Neuronal stem cell (in vitro differentiated cells): ENCODE measurements around the gene SEC24C.

Experiments
- DNase-seq: peaks from one replicate; pipeline ENCODE4 v3.0.0-alpha.2; 2013; ENCODE audit warnings: low spot score
- H2AFZ ChIP-seq: one replicate; pipeline ENCODE4 v1.6.1; 2013; ENCODE audit warnings: mild to moderate bottlenecking, low read length, inconsistent platforms
- H2AK5ac ChIP-seq: 2 replicates; pipeline ENCODE4 v1.6.1; 2013; ENCODE audit warnings: low read depth, mild to moderate bottlenecking, inconsistent platforms, low read length, moderate library complexity, mixed read lengths
- H2BK120ac ChIP-seq: 2 replicates; pipeline ENCODE4 v1.6.1; 2013; ENCODE audit warnings: low read depth, mild to moderate bottlenecking, inconsistent platforms, low read length, moderate library complexity, mixed read lengths
- H2BK12ac ChIP-seq: one replicate; pipeline ENCODE4 v1.6.1; 2013; ENCODE audit warnings: low read length, inconsistent platforms
- H2BK15ac ChIP-seq: 2 replicates; pipeline ENCODE4 v1.6.1; 2013; ENCODE audit warnings: mild to moderate bottlenecking, low read length, inconsistent platforms, mixed read lengths
- H2BK5ac ChIP-seq: one replicate; pipeline ENCODE4 v1.6.1; 2013; ENCODE audit warnings: inconsistent platforms, mild to moderate bottlenecking, low read length, moderate library complexity
- H3K14ac ChIP-seq: one replicate; pipeline ENCODE4 v1.6.1; 2013; ENCODE audit warnings: low read length, inconsistent platforms
- H3K18ac ChIP-seq: 2 replicates; pipeline ENCODE4 v1.6.1; 2013; ENCODE audit warnings: low read length, inconsistent platforms
- H3K23ac ChIP-seq: 2 replicates; pipeline ENCODE4 v1.6.1; 2013; ENCODE audit warnings: low read depth, mild to moderate bottlenecking, mixed read lengths, low read length, inconsistent platforms; ENCODE audit not compliant: poor library complexity
- H3K27ac ChIP-seq: replicated peaks from 3 replicates; pipeline ENCODE4 v1.5.1; 2013; ENCODE audit warnings: low read length, inconsistent platforms
- H3K27me3 ChIP-seq, 3 experiments: 2 replicates each; pipeline ENCODE4 v1.6.1; 2013; ENCODE audit warnings: low read length in 3 of 3, mild to moderate bottlenecking in 2 of 3, inconsistent platforms in 1 of 3, low read depth in 1 of 3, mixed read lengths in 1 of 3, moderate library complexity in 1 of 3; ENCODE audit not compliant: control insufficient read depth in 3 of 3, insufficient read depth in 3 of 3
- H3K36me3 ChIP-seq, 2 donors: replicated peaks in 1 of 2; 2 replicates each; pipeline ENCODE4 v1.6.1; 2013; ENCODE audit warnings: low read length in 2 of 2; ENCODE audit not compliant: control insufficient read depth in 2 of 2, insufficient read depth in 2 of 2
- H3K4ac ChIP-seq: 2 replicates; pipeline ENCODE4 v1.6.1; 2013; ENCODE audit warnings: inconsistent platforms, mild to moderate bottlenecking, low read length, moderate library complexity
- H3K4me1 ChIP-seq, 2 donors: 1 replicate in 1 of 2; 2 replicates in 1 of 2; pipeline ENCODE4 v1.6.1; 2013; ENCODE audit warnings: low read length in 2 of 2, low read depth in 1 of 2; ENCODE audit not compliant: control insufficient read depth in 2 of 2, insufficient read depth in 1 of 2
- H3K4me2 ChIP-seq: one replicate; pipeline ENCODE4 v1.6.1; 2013; ENCODE audit warnings: mild to moderate bottlenecking, low read length, inconsistent platforms; ENCODE audit not compliant: insufficient read depth, poor library complexity, severe bottlenecking
- H3K4me3 ChIP-seq, 2 donors: 2 replicates each; pipeline ENCODE4 v1.5.1; 2013; ENCODE audit warnings: low read length in 2 of 2, mild to moderate bottlenecking in 2 of 2, inconsistent platforms in 1 of 2, moderate library complexity in 1 of 2
- H3K79me1 ChIP-seq: one replicate; pipeline ENCODE4 v1.6.1; 2013; ENCODE audit warnings: low read depth, mild to moderate bottlenecking, inconsistent platforms, low read length, moderate library complexity
- H3K9ac ChIP-seq: one replicate; pipeline ENCODE4 v1.6.1; 2013; ENCODE audit warnings: mild to moderate bottlenecking, low read depth, low read length, inconsistent platforms; ENCODE audit not compliant: poor library complexity
- H3K9me3 ChIP-seq, 2 donors: replicated peaks in 1 of 2; 2 replicates each; pipeline versions ENCODE3 to v1.6.1; 2013; ENCODE audit warnings: low read length in 2 of 2, mild to moderate bottlenecking in 2 of 2, inconsistent platforms in 1 of 2, low read depth in 1 of 2, mixed read lengths in 1 of 2, moderate library complexity in 1 of 2; ENCODE audit not compliant: control insufficient read depth in 2 of 2, insufficient read depth in 1 of 2
- H4K8ac ChIP-seq: one replicate; pipeline ENCODE4 v1.6.1; 2013; ENCODE audit warnings: low read depth, mild to moderate bottlenecking, inconsistent platforms, low read length, moderate library complexity
- H4K91ac ChIP-seq: one replicate; pipeline ENCODE4 v1.6.1; 2013; ENCODE audit warnings: low read length, low read depth, mild to moderate bottlenecking, inconsistent platforms; ENCODE audit not compliant: poor library complexity
- WGBS, 2 donors: extraction: QIAGEN DNeasy Blood & Tissue Kit; methylation state at CpG; one replicate each; pipeline ENCODE4 v1.1.7; 2013; ENCODE audit warnings: missing lambda C conversion rate in 2 of 2, mixed read lengths in 1 of 2; ENCODE audit not compliant: insufficient read length in 2 of 2, insufficient replicate concordance in 1 of 2; ENCODE audit errors: extremely low coverage in 2 of 2; 5-methylcytosine and 5-hydroxymethylcytosine counted together

SEC24C gene

DNA sequence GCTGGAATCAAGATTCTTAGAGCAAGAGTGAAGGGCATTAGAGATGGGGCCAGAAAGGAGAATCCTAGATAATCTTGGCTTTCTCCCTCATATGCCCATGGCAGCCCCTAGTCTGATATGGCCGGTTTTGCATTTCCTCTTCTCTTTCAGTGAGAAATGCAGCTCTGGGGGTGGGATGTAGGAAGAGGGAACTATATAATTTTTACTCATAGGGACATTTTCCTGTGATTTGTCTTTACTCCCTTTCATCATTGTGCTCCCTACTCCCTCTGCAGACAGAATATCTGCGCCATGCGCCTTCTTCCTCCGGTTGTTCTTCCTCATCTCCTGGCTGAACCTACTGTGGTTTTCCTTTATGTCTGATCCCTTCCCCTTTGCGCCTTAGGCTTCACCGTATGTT lies 20.9 kb downstream of the SEC24C start:
- H3K23ac ChIP-seq = no peak overlapping the region
- no peaks in the 10 kb centered on the region for H3K27me3 ChIP-seq
- DNase-seq = no peak
- H2AK5ac ChIP-seq = no peak overlapping the region
- no peak overlapping the region for H3K4me3 ChIP-seq
- WGBS, 2 donors = no CpG with 5 or more reads among the region's 6 CpGs
- H3K9ac ChIP-seq = no peak overlapping the region
- H3K4me1 ChIP-seq = no peaks in the 10 kb centered on the region
- H3K79me1 ChIP-seq = peaks cover under 1% of the 10 kb centered on the region
- H2AFZ ChIP-seq = no peak overlapping the region
- no peak overlapping the region for H4K91ac ChIP-seq
- no peak overlapping the region for H4K8ac ChIP-seq
- no peak overlapping the region for H3K4me2 ChIP-seq
- H3K14ac ChIP-seq = no peak overlapping the region
- H2BK120ac ChIP-seq = no peak overlapping the region
- H3K9me3 ChIP-seq = no peaks in the 10 kb centered on the region
- no peak overlapping the region for H3K27ac ChIP-seq
- no peak overlapping the region for H2BK15ac ChIP-seq
- H2BK12ac ChIP-seq = no peak overlapping the region
- H2BK5ac ChIP-seq = no peak overlapping the region
- H3K18ac ChIP-seq = no peak overlapping the region
- H3K36me3 ChIP-seq = peaks cover 65 to 96% of the 10 kb centered on the region in 2 donors
- H3K4ac ChIP-seq = no peak overlapping the region

GRCh38 chr10:73768881-73769280 lies 24.7 kb downstream of the SEC24C start:
- H2BK5ac ChIP-seq = no peak overlapping the region
- H3K4me2 ChIP-seq = no peak overlapping the region
- no peaks in the 10 kb centered on the region for H3K27me3 ChIP-seq
- H3K14ac ChIP-seq = no peak overlapping the region
- H4K91ac ChIP-seq = no peak overlapping the region
- no peak overlapping the region for H3K4ac ChIP-seq
- H2BK120ac ChIP-seq = no peak overlapping the region
- no peak overlapping the region for H3K4me3 ChIP-seq
- WGBS, 2 donors = no CpG with 5 or more reads among the region's 11 CpGs
- no peak overlapping the region for H4K8ac ChIP-seq
- no peak overlapping the region for H2AK5ac ChIP-seq
- DNase-seq = no peak
- no peak overlapping the region for H3K27ac ChIP-seq
- H2BK12ac ChIP-seq = no peak overlapping the region
- no peak overlapping the region for H3K18ac ChIP-seq
- peaks cover 5 to 10% of the 10 kb centered on the region in 2 donors for H3K4me1 ChIP-seq
- H3K9ac ChIP-seq = no peak overlapping the region
- no peak overlapping the region for H3K23ac ChIP-seq
- H2AFZ ChIP-seq = no peak overlapping the region
- no peaks in the 10 kb centered on the region for H3K9me3 ChIP-seq
- H3K36me3 ChIP-seq = peaks cover 53 to 85% of the 10 kb centered on the region in 2 donors
- no peak overlapping the region for H2BK15ac ChIP-seq
- H3K79me1 ChIP-seq = peaks cover 3% of the 10 kb centered on the region

GRCh38 chr10:73769396-73769795 lies 25.2 kb downstream of the SEC24C start:
- no peak overlapping the region for H2BK120ac ChIP-seq
- no peak for DNase-seq
- H3K4ac ChIP-seq = no peak overlapping the region
- H2BK12ac ChIP-seq = no peak overlapping the region
- H2AFZ ChIP-seq = no peak overlapping the region
- H3K4me2 ChIP-seq = no peak overlapping the region
- no peak overlapping the region for H3K23ac ChIP-seq
- no peak overlapping the region for H4K91ac ChIP-seq
- no peak overlapping the region for H2BK5ac ChIP-seq
- no peak overlapping the region for H2BK15ac ChIP-seq
- peaks cover 51 to 87% of the 10 kb centered on the region in 2 donors for H3K36me3 ChIP-seq
- no CpG with 5 or more reads among the region's 5 CpGs for WGBS, 2 donors
- peak overlapping the region; percentile 44 for H3K9ac ChIP-seq
- H3K18ac ChIP-seq = no peak overlapping the region
- peaks cover 3% of the 10 kb centered on the region for H3K79me1 ChIP-seq
- no peak overlapping the region for H3K14ac ChIP-seq
- H3K4me1 ChIP-seq = peaks cover 5 to 13% of the 10 kb centered on the region in 2 donors
- H3K27me3 ChIP-seq = no peaks in the 10 kb centered on the region
- H3K27ac ChIP-seq = no peak overlapping the region
- H3K4me3 ChIP-seq = no peak overlapping the region
- no peak overlapping the region for H2AK5ac ChIP-seq
- no peaks in the 10 kb centered on the region for H3K9me3 ChIP-seq
- no peak overlapping the region for H4K8ac ChIP-seq

DNA sequence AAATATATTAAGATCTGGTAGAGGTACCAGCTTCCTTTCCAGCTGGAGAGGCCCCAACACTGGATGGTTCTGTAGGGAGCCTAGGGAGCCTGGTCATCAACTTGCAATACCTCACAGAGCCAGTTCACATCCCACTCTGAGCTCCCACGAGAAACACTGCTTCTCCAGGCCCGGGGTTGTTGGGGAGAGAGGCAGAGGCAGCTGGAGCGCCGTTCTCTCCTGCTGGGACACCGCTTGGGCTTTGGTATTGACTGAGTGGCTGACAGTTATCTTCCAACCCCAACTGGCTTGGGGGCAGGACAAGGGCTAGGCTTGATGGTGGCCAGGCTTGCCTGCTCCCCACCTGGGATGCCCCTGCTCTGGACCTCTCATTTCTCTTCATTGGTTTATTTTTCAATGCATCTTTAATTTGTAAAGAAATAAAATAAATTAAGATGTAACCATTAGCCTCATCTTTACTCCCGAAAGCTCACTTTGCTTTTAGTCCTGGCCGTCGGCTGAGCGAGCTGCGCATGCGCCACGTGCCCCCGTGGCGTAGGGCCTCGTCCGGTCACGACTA lies 27.6 kb downstream of the SEC24C start:
- Histone ChIP-seq H3K27ac (peak overlapping the region; percentile 89), H2BK15ac (no peak overlapping the region), H3K23ac (peak overlapping the region; percentile 99), H3K4me1 (peaks cover 10 to 19% of the 10 kb centered on the region in 2 donors), H2AK5ac (no peak overlapping the region), H2AFZ (peak overlapping the region; percentile 96), H3K4me3 (peak overlapping the region; percentile 79 to 98), H2BK5ac (peak overlapping the region; percentile 85), H3K18ac (peak overlapping the region; percentile 99), H4K91ac (no peak overlapping the region), H2BK12ac (no peak overlapping the region), H3K4ac (no peak overlapping the region), H3K79me1 (peaks cover 5% of the 10 kb centered on the region), H3K27me3 (no peaks in the 10 kb centered on the region), H3K9ac (peak overlapping the region; percentile 96), H3K36me3 (peaks cover 33 to 85% of the 10 kb centered on the region in 2 donors), H3K4me2 (peak overlapping the region; percentile 95), H2BK120ac (no peak overlapping the region), H3K14ac (peak overlapping the region; percentile 82), H3K9me3 (no peaks in the 10 kb centered on the region), H4K8ac (no peak overlapping the region)
- DNase-seq = no peak
- WGBS, 2 donors = no CpG with 5 or more reads among the region's 17 CpGs
